Renal cortical epithelial cell (primary cell): ENCODE data around the gene YPEL4. TPM values are rescaled to one million over a fixed set of nuclear protein-coding genes. Genes with fewer than 3 reads are reported as not detected.
A peak's percentile ranks its signal among the peaks of the same experiment; 100 is the strongest.
"Not testable (repeated sequence)": the region's sequence is repeated elsewhere in the genome, so short reads cannot be mapped to it uniquely, and the experiment has no call there.

ENCODE experiments used
- DNase-seq: peaks from one replicate; pipeline ENCODE4 v3.0.0-alpha.2; 2011; ENCODE audit warnings: low read depth
- total RNA-seq: library from RNA; depleted of rRNA; stranded (reverse); fragments of >200 nt; gene quantifications from 2 replicates; pipeline ENCODE4 v1.2.3, GENCODE V29; 2014

Gene YPEL4
- total RNA-seq: 0.35 TPM in 1 of 2 replicates, not detected in the other

GRCh38 chr11:57649826-57650738, at the start of gene YPEL4:
Gene YPEL4 (minus strand): TSS chr11:57649912. CDS start chr11:57647107, 2,805 bp downstream.
- DNase-seq: peak; percentile 65

- DNase-seq: no peak
These were observed 49.2 kb upstream of the YPEL4 start for GRCh38 chr11:57698843-57699365.

- not testable (repeated sequence) for DNase-seq
These were observed 40.8 kb upstream of the YPEL4 start for GRCh38 chr11:57690474-57690873.

GRCh38 chr11:57681168-57681567, 31.5 kb upstream of the YPEL4 start:
- DNase-seq: no peak

GRCh38 chr11:57680552-57680874, 30.8 kb upstream of the YPEL4 start:
- DNase-seq: peak; percentile 85

- DNase-seq: no peak
These were observed 29.7 kb upstream of the YPEL4 start for GRCh38 chr11:57679396-57679795.

GRCh38 chr11:57675176-57675941, 25.6 kb upstream of the YPEL4 start:
- DNase-seq: no peak

GRCh38 chr11:57674251-57674650, 24.5 kb upstream of the YPEL4 start:
- peak; percentile 96 for DNase-seq

- DNase-seq: no peak
These were observed 18.7 kb upstream of the YPEL4 start for GRCh38 chr11:57668434-57668782.

GRCh38 chr11:57667736-57668433, 18.2 kb upstream of the YPEL4 start, which contains the start of gene ZDHHC5:
Gene ZDHHC5 (plus strand): TSS chr11:57668114. CDS start chr11:57673091, 4,977 bp downstream.
- peak; percentile 96 for DNase-seq

- peak; percentile 96 for DNase-seq
These were observed 17.5 kb upstream of the YPEL4 start for GRCh38 chr11:57667117-57667735.

GRCh38 chr11:57663975-57664374, 14.3 kb upstream of the YPEL4 start:
- DNase-seq: no peak

- peak; percentile 38 for DNase-seq
These were observed 13.2 kb upstream of the YPEL4 start for GRCh38 chr11:57662893-57663292.

GRCh38 chr11:57659669-57660068, 10.0 kb upstream of the YPEL4 start:
- DNase-seq: no peak

- DNase-seq: no peak
These were observed 8.3 kb upstream of the YPEL4 start for GRCh38 chr11:57658023-57658361.

- DNase-seq: peak; percentile 96
These were observed 7.7 kb upstream of the YPEL4 start, which contains the start of gene CLP1 for GRCh38 chr11:57657194-57658022. Gene CLP1 (plus strand): TSS chr11:57657762. CDS start chr11:57659477, 1,715 bp downstream.

- DNase-seq: no peak
These were observed 7.1 kb upstream of the YPEL4 start for GRCh38 chr11:57656885-57657193.

- DNase-seq: no peak
These were observed 3.5 kb upstream of the YPEL4 start for GRCh38 chr11:57653163-57653562.

- no peak for DNase-seq
These were observed 3.0 kb upstream of the YPEL4 start for GRCh38 chr11:57652662-57653061.

- not testable (repeated sequence) for DNase-seq
These were observed 2.5 kb upstream of the YPEL4 start for GRCh38 chr11:57652230-57652629.

- no peak for DNase-seq
These were observed 1.7 kb upstream of the YPEL4 start for GRCh38 chr11:57651408-57651807.
